GM06990 (cell line): Measurements from ENCODE around the gene KMO.

Source experiments
- DNase-seq: peaks from one replicate; pipeline ENCODE4 v3.0.0-alpha.2; 2011; ENCODE audit not compliant: insufficient read length; ENCODE audit errors: extremely low read depth
- H3K27me3 ChIP-seq: replicated peaks from 2 replicates; pipeline ENCODE4 v1.6.0; 2011; ENCODE audit warnings: low read length; ENCODE audit not compliant: control insufficient read depth, insufficient read depth
- H3K36me3 ChIP-seq: 2 replicates; pipeline ENCODE4 v1.5.1; 2011; ENCODE audit warnings: low read length; ENCODE audit not compliant: control insufficient read depth, insufficient read depth
- H3K4me3 ChIP-seq: replicated peaks from 2 replicates; pipeline ENCODE4 v1.5.1; 2011; ENCODE audit warnings: low read depth, mild to moderate bottlenecking, control low read depth, low read length
- TF ChIP-seq, protein P1 (sequence below): IDR thresholded peaks from 2 replicates; pipeline ENCODE4 v1.5.1; 2011; ENCODE audit warnings: low read length, control low read depth, mild to moderate bottlenecking, inconsistent platforms; ENCODE audit not compliant: insufficient read depth, poor library complexity, severe bottlenecking

KMO gene

DNA sequence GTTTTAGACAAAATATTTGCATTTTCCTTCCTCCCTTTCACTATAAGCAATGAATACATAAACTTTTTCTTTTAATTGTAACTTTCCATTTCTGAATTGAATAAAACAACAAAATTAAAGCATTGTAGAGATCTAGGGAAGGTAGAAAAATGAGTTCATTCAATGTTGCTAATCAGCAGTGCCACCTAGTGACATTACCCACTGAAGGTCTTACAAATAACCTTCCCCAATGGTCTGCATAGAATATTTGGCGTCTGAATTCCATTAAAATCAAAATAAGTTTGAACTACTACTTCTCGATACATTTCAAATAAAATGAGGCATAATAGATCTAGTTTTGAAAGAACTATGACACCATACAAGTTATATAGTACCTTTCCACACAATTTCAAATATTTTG is 32.3 kb upstream of the KMO start:
- Histone ChIP-seq H3K36me3 (peaks cover 10% of the 10 kb centered on the region), H3K4me3 (no peak overlapping the region), H3K27me3 (no peaks in the 10 kb centered on the region)
- TF ChIP-seq, protein P1, sequence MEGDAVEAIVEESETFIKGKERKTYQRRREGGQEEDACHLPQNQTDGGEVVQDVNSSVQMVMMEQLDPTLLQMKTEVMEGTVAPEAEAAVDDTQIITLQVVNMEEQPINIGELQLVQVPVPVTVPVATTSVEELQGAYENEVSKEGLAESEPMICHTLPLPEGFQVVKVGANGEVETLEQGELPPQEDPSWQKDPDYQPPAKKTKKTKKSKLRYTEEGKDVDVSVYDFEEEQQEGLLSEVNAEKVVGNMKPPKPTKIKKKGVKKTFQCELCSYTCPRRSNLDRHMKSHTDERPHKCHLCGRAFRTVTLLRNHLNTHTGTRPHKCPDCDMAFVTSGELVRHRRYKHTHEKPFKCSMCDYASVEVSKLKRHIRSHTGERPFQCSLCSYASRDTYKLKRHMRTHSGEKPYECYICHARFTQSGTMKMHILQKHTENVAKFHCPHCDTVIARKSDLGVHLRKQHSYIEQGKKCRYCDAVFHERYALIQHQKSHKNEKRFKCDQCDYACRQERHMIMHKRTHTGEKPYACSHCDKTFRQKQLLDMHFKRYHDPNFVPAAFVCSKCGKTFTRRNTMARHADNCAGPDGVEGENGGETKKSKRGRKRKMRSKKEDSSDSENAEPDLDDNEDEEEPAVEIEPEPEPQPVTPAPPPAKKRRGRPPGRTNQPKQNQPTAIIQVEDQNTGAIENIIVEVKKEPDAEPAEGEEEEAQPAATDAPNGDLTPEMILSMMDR, result peak; percentile 43
- no peak for DNase-seq

GRCh38 chr1:241503444-241503843 is 28.7 kb upstream of the KMO start:
- no peak for DNase-seq
- H3K36me3 ChIP-seq, result peaks cover 3% of the 10 kb centered on the region

GRCh38 chr1:241507189-241507863 is 24.9 kb upstream of the KMO start:
- Histone ChIP-seq H3K4me3 (no peak overlapping the region), H3K27me3 (no peaks in the 10 kb centered on the region), H3K36me3 (peaks cover 8% of the 10 kb centered on the region)
- TF ChIP-seq, protein P1, result no peak
- no peak for DNase-seq

More at GRCh38 chr1:241503444-241503843, 28.7 kb upstream of the KMO start:
- H3K27me3 ChIP-seq, result no peaks in the 10 kb centered on the region
- H3K4me3 ChIP-seq, result no peak overlapping the region
- TF ChIP-seq, protein P1, result no peak

GRCh38 chr1:241513378-241513777 is 18.8 kb upstream of the KMO start:
- TF ChIP-seq, protein P1, result no peak
- H3K36me3 ChIP-seq, result peaks cover 5% of the 10 kb centered on the region
- H3K27me3 ChIP-seq, result no peaks in the 10 kb centered on the region
- no peak for DNase-seq
- H3K4me3 ChIP-seq, result no peak overlapping the region

DNA sequence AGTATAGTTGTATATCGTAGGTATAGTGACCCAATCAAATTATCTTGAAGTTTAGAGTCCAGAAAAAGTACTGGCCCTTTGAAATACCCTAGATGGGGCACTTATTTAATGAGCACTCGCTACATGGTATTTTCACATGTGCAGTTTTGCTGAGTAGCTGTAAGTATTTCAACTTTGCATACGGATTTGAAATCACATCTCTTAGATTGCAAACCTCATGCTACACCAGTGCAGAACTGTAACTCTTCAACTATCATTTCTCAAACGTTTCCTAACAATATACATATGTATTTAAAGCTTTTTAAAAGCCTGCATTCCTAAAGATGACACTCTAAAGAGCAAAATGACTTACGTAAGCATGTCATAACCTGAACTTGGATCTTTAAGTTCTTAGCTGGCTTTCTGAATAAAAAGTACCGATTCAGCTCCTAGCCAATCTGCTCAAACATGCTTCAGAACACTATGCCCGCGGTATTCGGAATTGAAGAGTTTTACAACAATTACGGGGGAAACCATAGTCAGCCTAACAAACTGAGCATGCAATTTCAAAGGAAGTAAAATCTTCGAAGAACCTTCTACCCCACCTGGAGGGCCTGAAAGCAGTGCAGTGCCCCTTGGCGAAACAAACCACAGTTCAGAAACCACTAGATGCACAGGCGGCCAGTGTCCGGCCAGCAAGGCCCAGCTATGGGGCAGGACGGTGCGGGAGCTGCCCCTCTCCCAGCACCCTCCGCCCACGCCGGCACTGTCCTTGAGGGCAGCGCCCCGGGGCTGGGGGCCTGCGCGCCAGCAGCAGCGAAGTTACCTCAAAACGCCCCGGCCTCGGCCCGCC is 13.5 kb upstream of the KMO start:
- TF ChIP-seq, protein P1, result no peak
- no peak for DNase-seq
- H3K4me3 ChIP-seq, result peak overlapping the region; percentile 82
- H3K27me3 ChIP-seq, result no peaks in the 10 kb centered on the region
- no peaks in the 10 kb centered on the region for H3K36me3 ChIP-seq
